VCaP (cell line): ENCODE results near the gene OR11A1.

Experiments
- H3K27ac ChIP-seq: fragments of 450-650 bp; 2 replicates; pipeline ENCODE4 v1.5.1; 2017
- CTCF ChIP-seq: fragments of 450-650 bp; conservative IDR thresholded peaks from 2 replicates; pipeline ENCODE4 v1.5.1; 2017; ENCODE audit warnings: mild to moderate bottlenecking, moderate library complexity

The OR11A1 gene

GRCh38 chr6:29490055-29490454 lies 33.2 kb upstream of the OR11A1 start:
- no peak for TF ChIP-seq CTCF
- H3K27ac ChIP-seq, result no peak overlapping the region

GRCh38 chr6:29489286-29489685 lies 32.4 kb upstream of the OR11A1 start:
- no peak for TF ChIP-seq CTCF

DNA sequence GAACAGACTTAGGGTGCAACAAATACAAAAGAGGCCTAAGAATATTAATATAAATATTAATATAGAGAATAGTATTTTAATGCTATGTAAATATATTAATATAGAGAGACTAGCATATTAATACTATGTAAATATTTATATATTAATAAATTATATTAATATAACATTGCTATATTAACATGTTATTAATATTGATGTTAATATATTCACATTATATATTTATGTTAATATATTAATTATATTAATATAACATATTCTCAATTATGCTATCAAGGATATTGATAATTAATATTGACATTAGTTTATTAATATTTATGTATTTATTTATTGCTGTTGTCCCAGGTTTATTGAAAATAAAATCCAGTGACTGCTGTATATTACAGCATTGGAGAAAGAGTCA lies 32.0 kb upstream of the OR11A1 start:
- TF ChIP-seq CTCF, result no peak
- no peak overlapping the region for H3K27ac ChIP-seq

More at GRCh38 chr6:29489286-29489685, 32.4 kb upstream of the OR11A1 start:
- H3K27ac ChIP-seq, result no peak overlapping the region

DNA sequence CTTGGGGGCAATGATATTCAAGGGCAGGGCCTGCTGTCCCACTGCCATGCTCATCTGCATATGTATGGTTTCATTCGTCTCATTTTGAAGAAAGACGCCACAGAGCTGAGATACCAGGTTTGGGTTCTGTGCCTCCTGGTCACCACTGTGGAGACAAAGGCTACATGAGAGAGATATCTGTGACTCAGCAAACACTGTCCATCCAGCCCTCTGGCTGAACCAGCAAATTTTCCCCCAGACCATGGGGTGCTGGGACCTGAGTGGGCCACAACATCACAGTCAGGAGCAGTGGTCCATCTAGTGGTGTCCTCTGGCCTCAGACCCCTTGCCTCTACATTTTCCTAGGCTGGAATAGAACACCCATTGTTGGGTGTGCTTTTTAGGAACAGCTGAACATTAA lies 30.8 kb upstream of the OR11A1 start, which contains the start of gene MAS1L:
MAS1L (minus strand) TSS at position 297 of the 400 bp plus-strand sequence; CDS start at position 243, 54 bp downstream.
- H3K27ac ChIP-seq, result no peak within 1 kb of the TSS
- TF ChIP-seq CTCF, result no peak

DNA sequence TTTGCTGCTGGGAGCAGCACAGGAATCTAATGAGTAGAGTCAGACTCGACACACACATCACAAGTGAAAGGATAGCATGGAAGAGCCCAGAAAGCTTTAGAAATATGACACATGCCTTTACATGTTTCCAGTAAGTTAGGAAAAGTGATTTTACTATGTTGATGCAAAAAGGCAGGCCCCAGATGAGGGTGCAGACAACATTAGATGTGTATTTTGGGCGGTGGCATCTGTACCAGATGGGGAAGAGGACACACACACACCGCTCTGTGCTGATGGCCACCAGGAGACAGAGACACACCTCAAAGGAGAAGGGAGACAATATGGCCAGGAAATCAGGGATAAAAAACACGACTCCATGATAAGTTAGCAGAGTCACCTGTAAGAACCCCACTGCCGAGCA lies 30.3 kb upstream of the OR11A1 start:
- no peak for TF ChIP-seq CTCF
- H3K27ac ChIP-seq, result no peak overlapping the region

DNA sequence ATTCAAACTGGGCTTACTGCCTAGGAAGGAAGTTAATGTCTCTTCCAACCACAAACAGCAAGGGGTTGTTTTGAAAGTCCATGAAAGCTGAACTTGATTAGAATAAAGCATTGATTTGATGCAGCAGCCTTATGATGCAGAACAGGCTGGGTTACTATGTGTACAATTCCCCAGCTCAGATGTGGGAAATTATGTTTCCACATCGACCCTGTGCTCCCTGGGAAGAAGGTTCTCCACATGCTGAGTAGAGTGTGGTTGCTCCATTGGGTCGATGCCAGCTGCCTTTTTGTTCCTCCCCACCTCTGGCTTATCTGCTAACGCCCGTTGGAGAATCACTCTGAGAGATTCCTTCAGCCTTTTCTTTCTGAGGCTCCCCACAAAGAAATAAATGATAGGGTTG lies 29.7 kb upstream of the OR11A1 start:
- H3K27ac ChIP-seq, result no peak overlapping the region
- no peak for TF ChIP-seq CTCF

DNA sequence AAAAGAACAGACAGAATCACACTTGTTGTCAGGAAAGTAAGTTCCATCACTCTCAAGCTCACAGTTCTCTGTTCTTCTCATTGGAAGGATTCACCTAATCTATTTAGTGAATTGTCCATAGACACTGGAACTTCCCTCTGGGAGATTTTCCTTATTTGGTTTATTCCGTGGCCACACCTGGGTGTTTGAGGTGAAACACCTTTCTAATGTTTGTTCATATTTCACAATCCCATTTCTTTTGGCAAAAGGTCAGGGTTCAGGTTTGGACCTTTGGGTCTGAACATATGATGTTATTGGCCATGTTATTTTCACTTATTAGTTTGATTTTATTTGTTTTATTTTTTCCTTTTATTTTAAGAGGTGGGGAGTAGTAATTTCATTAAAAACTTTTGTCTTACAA lies 26.9 kb upstream of the OR11A1 start:
- H3K27ac ChIP-seq, result no peak overlapping the region
- no peak for TF ChIP-seq CTCF

DNA sequence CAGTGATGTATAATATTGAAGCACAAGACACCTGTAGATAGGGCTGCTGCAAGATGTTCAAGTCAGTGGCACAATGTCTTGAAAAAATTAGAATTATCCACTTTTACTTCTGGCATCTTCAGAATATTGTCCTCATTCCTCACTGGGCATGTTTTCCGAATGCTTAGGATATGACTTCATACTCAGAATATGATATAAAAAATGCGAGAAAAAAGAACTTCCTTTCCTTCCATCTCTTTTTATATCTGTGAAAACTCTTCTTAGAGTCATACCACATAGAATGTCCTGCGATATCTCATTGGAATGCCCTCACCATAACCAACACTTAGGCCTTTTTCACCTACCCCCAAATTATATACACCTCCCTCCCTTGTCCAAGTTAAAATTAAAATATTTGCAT lies 26.3 kb upstream of the OR11A1 start:
- no peak for TF ChIP-seq CTCF
- H3K27ac ChIP-seq, result no peak overlapping the region
